IMR-90 (cell line): ENCODE results near the gene ATXN1. TPM values are rescaled to one million over a fixed set of nuclear protein-coding genes. Genes with fewer than 3 reads are reported as not detected.

Experiments used
- ATAC-seq: fragments of 200-7000 bp; cut with Tn5 transposase; 2 replicates; pipeline ENCODE4 v1.9.1; 2020; ENCODE audit warnings: low read depth, mild to moderate bottlenecking, moderate library complexity
- BruUV-seq: library from RNA; stranded (reverse); fragments of 400-500 nt; replicated peaks from 2 replicates; lab custom pipeline; 2021; lab: Mats Ljungman, UMichigan
- CTCF ChIA-PET: fragments of 300-600 bp; formaldehyde crosslinking; extraction: SDS; loops from one replicate; lab custom pipeline; 2021; ENCODE audit warnings: antibody characterized with exemption; lab: Yijun Ruan, JAX
- POLR2A ChIA-PET: fragments of 300-600 bp; sonication (Branson Sonifier 250); formaldehyde crosslinking; loops from one replicate; lab custom pipeline; 2022; ENCODE audit warnings: antibody characterized with exemption; ENCODE audit not compliant: unreplicated experiment; lab: Charles Lee
- DNase-seq: peaks from one replicate; pipeline ENCODE4 v3.0.0; 2013
- H2AFZ ChIP-seq: replicated peaks from 2 replicates; pipeline ENCODE3; 2013; ENCODE audit warnings: low read length, mild to moderate bottlenecking; ENCODE audit not compliant: poor library complexity
- H2AK5ac ChIP-seq: 2 replicates; pipeline ENCODE4 v1.6.1; 2013; ENCODE audit warnings: low read depth, low read length, inconsistent platforms
- H2AK9ac ChIP-seq: replicated peaks from 2 replicates; pipeline ENCODE3; 2013; ENCODE audit warnings: mild to moderate bottlenecking, low read depth, low read length, moderate library complexity; ENCODE audit not compliant: poor library complexity
- H2BK120ac ChIP-seq: 2 replicates; pipeline ENCODE4 v1.6.1; 2013; ENCODE audit warnings: low read depth, low read length, inconsistent platforms
- H2BK15ac ChIP-seq: 3 replicates; pipeline ENCODE4 v1.6.1; 2013; ENCODE audit warnings: low read depth, low read length, inconsistent platforms
- H2BK20ac ChIP-seq: 2 replicates; pipeline ENCODE4 v1.6.1; 2013; ENCODE audit warnings: low read depth, mild to moderate bottlenecking, inconsistent platforms, low read length, moderate library complexity
- H2BK5ac ChIP-seq: 2 replicates; pipeline ENCODE4 v1.6.1; 2013; ENCODE audit warnings: mild to moderate bottlenecking, low read depth, low read length, inconsistent platforms; ENCODE audit not compliant: poor library complexity, severe bottlenecking
- H3K14ac ChIP-seq: replicated peaks from 2 replicates; pipeline ENCODE4 v1.6.1; 2013; ENCODE audit warnings: low read depth, low read length, inconsistent platforms
- H3K18ac ChIP-seq: 2 replicates; pipeline ENCODE4 v1.6.1; 2013; ENCODE audit warnings: low read depth, low read length, control low read depth
- H3K23ac ChIP-seq: 2 replicates; pipeline ENCODE4 v1.6.1; 2013; ENCODE audit warnings: low read depth, low read length, inconsistent platforms
- H3K27ac ChIP-seq: 2 replicates; pipeline ENCODE4 v1.5.1; 2013; ENCODE audit warnings: mild to moderate bottlenecking, control low read depth, low read length; ENCODE audit not compliant: insufficient read depth
- H3K27me3 ChIP-seq: 2 replicates; pipeline ENCODE4 v1.6.1; 2013; ENCODE audit warnings: low read length; ENCODE audit not compliant: control insufficient read depth, insufficient read depth
- H3K36me3 ChIP-seq: 2 replicates; pipeline ENCODE4 v1.6.1; 2013; ENCODE audit warnings: low read length, mixed read lengths; ENCODE audit not compliant: control insufficient read depth, insufficient read depth
- H3K4ac ChIP-seq: 2 replicates; pipeline ENCODE4 v1.6.1; 2013; ENCODE audit warnings: low read depth, low read length, inconsistent platforms
- H3K4me1 ChIP-seq: 2 replicates; pipeline ENCODE4 v1.6.1; 2013; ENCODE audit warnings: low read length, mixed read lengths; ENCODE audit not compliant: control insufficient read depth, insufficient read depth
- H3K4me2 ChIP-seq: 2 replicates; pipeline ENCODE4 v1.6.1; 2013; ENCODE audit warnings: low read depth, mild to moderate bottlenecking, control low read depth, low read length, moderate library complexity
- H3K4me3 ChIP-seq: 2 replicates; pipeline ENCODE4 v1.5.1; 2013; ENCODE audit warnings: low read depth, mild to moderate bottlenecking, control low read depth, low read length, moderate library complexity; ENCODE audit not compliant: insufficient read depth
- H3K56ac ChIP-seq: 2 replicates; pipeline ENCODE4 v1.6.1; 2013; ENCODE audit warnings: low read length, inconsistent platforms; ENCODE audit not compliant: insufficient read depth; ENCODE audit errors: extremely low read depth
- H3K79me1 ChIP-seq, 2 experiments: 2 replicates each; pipeline ENCODE4 v1.6.1; 2013; ENCODE audit warnings: low read length in 2 of 2, inconsistent platforms in 1 of 2, low read depth in 1 of 2
- H3K9ac ChIP-seq: 2 replicates; pipeline ENCODE4 v1.6.1; 2013; ENCODE audit warnings: low read depth, low read length, control low read depth
- H3K9me1 ChIP-seq: 2 replicates; pipeline ENCODE4 v1.6.1; 2013; ENCODE audit warnings: low read length, inconsistent platforms; ENCODE audit not compliant: insufficient read depth
- H3K9me3 ChIP-seq: 2 replicates; pipeline ENCODE4 v1.6.1; 2013; ENCODE audit warnings: low read length; ENCODE audit not compliant: control insufficient read depth, insufficient read depth
- H4K20me1 ChIP-seq: 2 replicates; pipeline ENCODE4 v1.6.1; 2013; ENCODE audit warnings: low read length, inconsistent platforms; ENCODE audit not compliant: insufficient read depth
- H4K5ac ChIP-seq: 2 replicates; pipeline ENCODE4 v1.6.1; 2013; ENCODE audit warnings: mild to moderate bottlenecking, low read depth, low read length, control low read depth
- H4K8ac ChIP-seq, 2 experiments: 2 replicates each; pipeline ENCODE4 v1.6.1; 2013; ENCODE audit warnings: low read depth in 2 of 2, low read length in 2 of 2, control low read depth in 1 of 2, inconsistent platforms in 1 of 2
- H4K91ac ChIP-seq: 2 replicates; pipeline ENCODE4 v1.6.1; 2013; ENCODE audit warnings: low read depth, low read length, inconsistent platforms; ENCODE audit not compliant: insufficient read depth
- BHLHE40 ChIP-seq: fragments of 150-350 bp; IDR thresholded peaks from 2 replicates; pipeline ENCODE4 v1.6.1; 2016; ENCODE audit warnings: mild to moderate bottlenecking, low read depth, low read length
- CEBPB ChIP-seq: IDR thresholded peaks from 2 replicates; pipeline ENCODE4 v1.6.1; 2012; ENCODE audit warnings: low read depth, low read length, improper control_type of control experiment
- CHD1 ChIP-seq: IDR thresholded peaks from 2 replicates; pipeline ENCODE4 v1.6.1; 2012; ENCODE audit warnings: low read depth, low read length, improper control_type of control experiment
- FOS ChIP-seq: fragments of 150-350 bp; IDR thresholded peaks from 2 replicates; pipeline ENCODE4 v1.6.1; 2016; ENCODE audit warnings: low read depth, low read length
- MXI1 ChIP-seq: IDR thresholded peaks from 2 replicates; pipeline ENCODE4 v1.6.1; 2012; ENCODE audit warnings: low read depth, mild to moderate bottlenecking, low read length, moderate library complexity, borderline replicate concordance
- NFE2L2 ChIP-seq: fragments of 150-350 bp; IDR thresholded peaks from 2 replicates; pipeline ENCODE4 v1.6.1; 2016; ENCODE audit warnings: low read depth, mild to moderate bottlenecking, low read length
- POLR2A ChIP-seq: IDR thresholded peaks from 2 replicates; pipeline ENCODE4 v1.6.1; 2012; ENCODE audit warnings: mild to moderate bottlenecking, low read depth, low read length
- RAD21 ChIP-seq: IDR thresholded peaks from 2 replicates; pipeline ENCODE4 v1.6.1; 2012; ENCODE audit warnings: low read length, improper control_type of control experiment
- RCOR1 ChIP-seq: IDR thresholded peaks from 2 replicates; pipeline ENCODE4 v1.6.1; 2012; ENCODE audit warnings: mild to moderate bottlenecking, low read length, improper control_type of control experiment; ENCODE audit not compliant: insufficient replicate concordance
- SMC3 ChIP-seq: fragments of 150-350 bp; IDR thresholded peaks from 2 replicates; pipeline ENCODE4 v1.6.1; 2016; ENCODE audit warnings: low read depth, mild to moderate bottlenecking, antibody characterized with exemption, low read length, moderate library complexity
- WGBS, 2 experiments: methylation state at CpG; one replicate each; pipeline versions ENCODE4 v1.1.5 to v1.1.7; 2013; ENCODE audit warnings: missing lambda C conversion rate in 2 of 2; ENCODE audit not compliant: insufficient read length in 1 of 2; ENCODE audit errors: extremely low coverage in 2 of 2; 5-methylcytosine and 5-hydroxymethylcytosine counted together
- dilution Hi-C: fragments of 300-500 bp; cut with HindIII; formaldehyde crosslinking; loops from one replicate; pipeline ENCODE4 v1.14.3; 2018; ENCODE audit warnings: low sequenced_read_pairs; ENCODE audit not compliant: unreplicated experiment
- in situ Hi-C: fragments of 300-500 bp; cut with MboI; formaldehyde crosslinking; loops from 3 replicates; pipeline ENCODE4 v1.14.3; 2019; ENCODE audit warnings: low sequenced_read_pairs, inconsistent platforms, mixed read lengths
- intact Hi-C: fragments of 100-400 bp; cut with micrococcal nuclease; formaldehyde crosslinking; loops from 2 replicates; pipeline ENCODE4 v1.10.0; 2022
- polyA plus RNA-seq, 3 experiments: library from polyadenylated mRNA; depleted of rRNA; stranded (reverse); fragments of >200 nt; gene quantifications; 2 replicates each; pipeline ENCODE4 v1.2.3, GENCODE V29; 2012; ENCODE audit warnings: low replicate concordance in 1 of 3
- total RNA-seq: library from RNA; depleted of rRNA; stranded (reverse); fragments of >200 nt; gene quantifications from 2 replicates; pipeline ENCODE4 v1.2.3, GENCODE V29; 2012
- TF ChIP-seq, protein P1 (sequence below): fragments of 150-350 bp; IDR thresholded peaks from 2 replicates; pipeline ENCODE4 v1.6.1; 2016; ENCODE audit warnings: low read depth, mild to moderate bottlenecking, low read length, moderate library complexity, borderline replicate concordance
- TF ChIP-seq, protein P2 (sequence below): conservative IDR thresholded peaks from 2 replicates; pipeline ENCODE4 v1.5.1; 2012; ENCODE audit warnings: mild to moderate bottlenecking, low read depth, low read length, improper control_type of control experiment

Gene ATXN1
- total and polyA plus RNA-seq, 2 of the 4 experiments (the other 2 are of a cell fraction), result 7.3 to 11.1 TPM

DNA sequence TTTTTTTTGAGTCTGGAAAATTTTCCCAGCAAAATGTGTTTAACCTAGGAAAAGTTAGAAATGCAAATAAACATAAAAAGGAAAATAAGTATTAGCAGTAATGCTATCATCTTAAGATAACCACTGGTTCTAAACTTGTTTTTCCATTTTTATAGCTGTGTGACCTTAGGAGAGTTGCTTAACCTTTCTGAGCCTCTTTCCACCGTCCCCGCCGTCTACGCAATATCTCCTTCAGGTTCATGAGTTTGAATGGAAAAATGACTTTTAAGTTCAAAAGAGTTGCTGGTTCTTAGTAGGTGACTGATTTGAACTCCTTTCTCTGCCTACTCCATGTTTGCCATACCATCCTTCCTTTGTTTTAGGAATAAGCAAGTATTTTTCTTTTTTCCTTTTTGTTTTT, 478.9 kb downstream of the ATXN1 start:
- dilution Hi-C loops, result no loop called here
- CTCF ChIA-PET, result no interaction called here

More for the DNA sequence above, 478.9 kb downstream of the ATXN1 start:
- Histone ChIP-seq H4K5ac (no peak overlapping the region), H3K9me3 (no peaks in the 10 kb centered on the region), H4K91ac (no peak overlapping the region), H3K79me1 (no peaks in the 10 kb centered on the region), H3K27me3 (no peaks in the 10 kb centered on the region), H4K8ac (no peak overlapping the region), H2BK5ac (no peak overlapping the region), H2AK9ac (no peak overlapping the region), H3K14ac (no peak overlapping the region), H3K36me3 (no peaks in the 10 kb centered on the region), H3K56ac (no peak overlapping the region), H3K9me1 (peaks cover 12% of the 10 kb centered on the region), H3K18ac (no peak overlapping the region), H3K9ac (no peak overlapping the region), H3K4me2 (no peak overlapping the region), H3K27ac (no peak overlapping the region), H2BK15ac (no peak overlapping the region), H2BK120ac (no peak overlapping the region), H2AFZ (no peak overlapping the region), H4K20me1 (no peaks in the 10 kb centered on the region), H2AK5ac (no peak overlapping the region), H2BK20ac (no peak overlapping the region), H3K4ac (no peak overlapping the region), H3K4me1 (peaks cover 7% of the 10 kb centered on the region), H3K23ac (no peak overlapping the region), H3K4me3 (no peak overlapping the region)
- no CpG with 5 or more reads among the region's 4 CpGs for WGBS, 2 experiments
- intact Hi-C loops (no loop called here), in situ Hi-C loops (no loop called here)
- no peak for ATAC-seq
- POLR2A ChIA-PET, result no interaction called here
- no peak for DNase-seq
- TF ChIP-seq, protein P1, sequence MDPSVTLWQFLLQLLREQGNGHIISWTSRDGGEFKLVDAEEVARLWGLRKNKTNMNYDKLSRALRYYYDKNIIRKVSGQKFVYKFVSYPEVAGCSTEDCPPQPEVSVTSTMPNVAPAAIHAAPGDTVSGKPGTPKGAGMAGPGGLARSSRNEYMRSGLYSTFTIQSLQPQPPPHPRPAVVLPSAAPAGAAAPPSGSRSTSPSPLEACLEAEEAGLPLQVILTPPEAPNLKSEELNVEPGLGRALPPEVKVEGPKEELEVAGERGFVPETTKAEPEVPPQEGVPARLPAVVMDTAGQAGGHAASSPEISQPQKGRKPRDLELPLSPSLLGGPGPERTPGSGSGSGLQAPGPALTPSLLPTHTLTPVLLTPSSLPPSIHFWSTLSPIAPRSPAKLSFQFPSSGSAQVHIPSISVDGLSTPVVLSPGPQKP, result no peak
- TF ChIP-seq RCOR1, result no peak
- TF ChIP-seq SMC3, result no peak
- no peak for TF ChIP-seq MXI1
- TF ChIP-seq, protein P2, sequence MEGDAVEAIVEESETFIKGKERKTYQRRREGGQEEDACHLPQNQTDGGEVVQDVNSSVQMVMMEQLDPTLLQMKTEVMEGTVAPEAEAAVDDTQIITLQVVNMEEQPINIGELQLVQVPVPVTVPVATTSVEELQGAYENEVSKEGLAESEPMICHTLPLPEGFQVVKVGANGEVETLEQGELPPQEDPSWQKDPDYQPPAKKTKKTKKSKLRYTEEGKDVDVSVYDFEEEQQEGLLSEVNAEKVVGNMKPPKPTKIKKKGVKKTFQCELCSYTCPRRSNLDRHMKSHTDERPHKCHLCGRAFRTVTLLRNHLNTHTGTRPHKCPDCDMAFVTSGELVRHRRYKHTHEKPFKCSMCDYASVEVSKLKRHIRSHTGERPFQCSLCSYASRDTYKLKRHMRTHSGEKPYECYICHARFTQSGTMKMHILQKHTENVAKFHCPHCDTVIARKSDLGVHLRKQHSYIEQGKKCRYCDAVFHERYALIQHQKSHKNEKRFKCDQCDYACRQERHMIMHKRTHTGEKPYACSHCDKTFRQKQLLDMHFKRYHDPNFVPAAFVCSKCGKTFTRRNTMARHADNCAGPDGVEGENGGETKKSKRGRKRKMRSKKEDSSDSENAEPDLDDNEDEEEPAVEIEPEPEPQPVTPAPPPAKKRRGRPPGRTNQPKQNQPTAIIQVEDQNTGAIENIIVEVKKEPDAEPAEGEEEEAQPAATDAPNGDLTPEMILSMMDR, result no peak
- TF ChIP-seq POLR2A, result no peak
- no peak for TF ChIP-seq RAD21
- TF ChIP-seq BHLHE40, result no peak
- no peak for TF ChIP-seq FOS
- no peak for TF ChIP-seq CEBPB
- no peak for TF ChIP-seq NFE2L2
- no peak for TF ChIP-seq CHD1
- no TSS peak for BruUV-seq
